Choroid plexus epithelial cell (primary cell): ENCODE measurements around the gene RETSAT.

Source experiments
- DNase-seq: peaks from one replicate; pipeline ENCODE4 v3.0.0-alpha.2; 2010; ENCODE audit warnings: low read depth
- H3K4me3 ChIP-seq: 2 replicates; pipeline ENCODE4 v1.5.1; 2011; ENCODE audit warnings: low read depth, mild to moderate bottlenecking, control low read depth, low read length, moderate library complexity
- CTCF ChIP-seq: conservative IDR thresholded peaks from 2 replicates; pipeline ENCODE4 v1.5.1; 2011; ENCODE audit warnings: low read depth, mild to moderate bottlenecking, control low read depth, inconsistent platforms, low read length, moderate library complexity

RETSAT gene

DNA sequence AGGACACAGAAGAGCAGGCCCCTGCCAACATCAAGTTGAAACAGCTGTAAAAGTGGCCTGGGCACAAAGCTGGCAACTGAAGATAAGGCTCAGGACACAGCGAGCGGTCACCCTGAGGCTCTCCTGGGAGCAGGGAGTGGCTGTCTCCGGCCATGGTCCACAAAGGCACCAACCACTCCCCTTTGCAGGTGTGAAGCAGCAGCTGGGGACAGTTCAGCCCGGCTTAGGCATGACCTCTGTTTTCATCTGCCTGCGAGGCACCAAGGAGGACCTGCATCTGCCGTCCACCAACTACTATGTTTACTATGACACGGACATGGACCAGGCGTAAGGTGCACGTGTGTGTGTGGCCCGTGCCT is 39.5 kb downstream of the RETSAT start:
- TF ChIP-seq CTCF, result no peak
- no peak overlapping the region for H3K4me3 ChIP-seq
- no peak for DNase-seq

DNA sequence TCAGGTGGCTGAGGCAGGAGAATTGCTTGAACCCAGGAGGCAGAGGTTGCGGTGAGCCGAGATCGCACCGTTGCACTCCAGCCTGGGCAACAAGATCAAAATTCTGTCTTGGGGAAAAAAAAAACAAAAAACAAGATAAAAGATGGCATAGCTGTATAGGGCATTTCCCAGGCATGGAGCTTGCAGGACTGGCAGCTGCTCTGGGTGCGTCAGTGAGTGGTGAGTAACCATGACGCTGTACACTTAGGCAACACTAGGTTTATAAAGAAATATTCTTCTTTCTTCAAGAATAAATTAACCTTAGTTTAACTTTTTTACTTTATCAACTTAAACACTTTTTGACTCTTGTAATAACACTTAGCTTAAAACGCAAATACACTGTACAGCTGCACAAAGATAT is 41.9 kb downstream of the RETSAT start:
- no peak for TF ChIP-seq CTCF
- DNase-seq, result peak; percentile 51
- H3K4me3 ChIP-seq, result no peak overlapping the region

- DNase-seq, result no peak
- no peak for TF ChIP-seq CTCF
- no peak overlapping the region for H3K4me3 ChIP-seq
Measured at GRCh38 chr2:85310330-85310729, 44.0 kb downstream of the RETSAT start.

DNA sequence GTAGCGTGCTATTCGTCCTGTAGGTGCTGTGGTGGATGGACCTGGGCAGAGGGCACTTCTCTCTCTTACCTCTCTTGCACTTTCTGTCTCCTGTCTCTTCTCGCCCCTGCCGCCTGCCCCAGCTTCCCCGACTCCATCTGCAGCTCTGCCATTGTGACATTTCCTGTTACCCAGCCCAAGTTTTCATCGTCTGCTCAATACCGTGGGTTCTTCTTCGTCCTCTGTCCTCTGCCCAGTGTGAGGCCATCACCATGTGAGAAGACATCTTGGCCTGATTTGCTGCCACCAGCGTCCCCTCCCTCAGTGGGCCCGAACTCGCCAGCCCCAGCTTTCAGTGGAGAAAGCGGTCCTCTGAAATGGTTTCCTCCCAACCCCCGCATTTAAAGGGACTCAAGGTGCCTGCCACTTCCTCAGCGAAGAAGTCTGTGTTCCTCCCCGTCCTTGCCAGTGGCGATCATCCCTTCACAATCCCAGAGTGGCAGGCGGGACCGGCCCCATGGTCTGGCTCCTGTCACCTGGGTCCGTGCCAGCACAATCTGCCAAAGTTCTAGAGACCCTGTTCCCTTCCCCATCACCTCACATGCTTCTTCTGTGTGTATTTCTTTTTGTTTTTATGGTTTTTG is 44.5 kb downstream of the RETSAT start:
- no peak overlapping the region for H3K4me3 ChIP-seq
- DNase-seq, result no peak
- no peak for TF ChIP-seq CTCF

GRCh38 chr2:85308896-85309555 is 45.3 kb downstream of the RETSAT start:
- no peak for DNase-seq
- no peak overlapping the region for H3K4me3 ChIP-seq
- TF ChIP-seq CTCF, result no peak

GRCh38 chr2:85308201-85308600 is 46.1 kb downstream of the RETSAT start:
- no peak for DNase-seq
- TF ChIP-seq CTCF, result no peak
- H3K4me3 ChIP-seq, result no peak overlapping the region

DNA sequence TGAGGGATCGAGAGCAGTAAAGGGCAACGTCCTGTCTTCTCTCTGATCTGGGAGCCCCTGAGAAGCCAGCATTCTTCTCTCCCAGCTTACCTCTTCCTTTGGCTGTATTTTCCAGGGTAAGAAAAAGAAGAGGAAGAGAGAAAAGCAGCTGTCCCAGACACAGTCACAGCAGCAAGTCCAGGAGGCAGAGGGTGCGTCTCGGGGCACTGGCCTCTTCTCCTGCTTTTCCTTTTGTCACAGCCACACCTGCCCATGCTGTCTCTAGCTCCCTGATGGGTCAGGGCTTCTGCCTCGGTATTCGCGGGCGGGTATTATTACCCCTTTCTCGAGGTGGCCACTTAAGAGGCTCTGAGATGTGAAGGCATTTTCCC is 46.8 kb downstream of the RETSAT start:
- no peak overlapping the region for H3K4me3 ChIP-seq
- no peak for TF ChIP-seq CTCF
- DNase-seq, result no peak
